ENCODE data around the gene ZNF423. TPM values are rescaled to one million over a fixed set of nuclear protein-coding genes. Genes with fewer than 3 reads are reported as not detected.

Gene ZNF423
- total RNA-seq, 1 donor from 2014 or later: 0.35 TPM

- DNase-seq (ENCODE audit: low read depth): no peak
These were observed 129.8 kb downstream of the ZNF423 start for GRCh38 chr16:49726155-49726554.

GRCh38 chr16:49725651-49726050 is 130.3 kb downstream of the ZNF423 start:
- no peak for DNase-seq (ENCODE audit: low read depth)

- DNase-seq (ENCODE audit: low read depth): no peak
These were observed 131.1 kb downstream of the ZNF423 start for GRCh38 chr16:49724774-49725173.

- DNase-seq (ENCODE audit: low read depth): no peak
These were observed 132.6 kb downstream of the ZNF423 start for GRCh38 chr16:49723310-49723709.

- DNase-seq (ENCODE audit: low read depth): no peak
These were observed 135.7 kb downstream of the ZNF423 start for GRCh38 chr16:49720225-49720624.

- DNase-seq (ENCODE audit: low read depth): no peak
These were observed 138.2 kb downstream of the ZNF423 start for GRCh38 chr16:49717689-49718088.

- no peak for DNase-seq (ENCODE audit: low read depth)
These were observed 139.5 kb downstream of the ZNF423 start for GRCh38 chr16:49716339-49716934.

GRCh38 chr16:49713770-49714169 is 142.1 kb downstream of the ZNF423 start:
- DNase-seq (ENCODE audit: low read depth): no peak

GRCh38 chr16:49712542-49712941 is 143.4 kb downstream of the ZNF423 start:
- DNase-seq (ENCODE audit: low read depth): no peak

GRCh38 chr16:49712106-49712505 is 143.8 kb downstream of the ZNF423 start:
- no peak for DNase-seq (ENCODE audit: low read depth)

GRCh38 chr16:49709057-49709456 is 146.9 kb downstream of the ZNF423 start:
- DNase-seq (ENCODE audit: low read depth): no peak

- no peak for DNase-seq (ENCODE audit: low read depth)
These were observed 147.4 kb downstream of the ZNF423 start for GRCh38 chr16:49708491-49708890.

GRCh38 chr16:49706620-49707355 is 149.1 kb downstream of the ZNF423 start:
- DNase-seq (ENCODE audit: low read depth): no peak

GRCh38 chr16:49704586-49705155 is 151.2 kb downstream of the ZNF423 start:
- no peak for DNase-seq (ENCODE audit: low read depth)

- no peak for DNase-seq (ENCODE audit: low read depth)
These were observed 152.4 kb downstream of the ZNF423 start for GRCh38 chr16:49703483-49703882.

GRCh38 chr16:49701789-49702494 is 154.0 kb downstream of the ZNF423 start:
- DNase-seq (ENCODE audit: low read depth): no peak

GRCh38 chr16:49701065-49701685 is 154.7 kb downstream of the ZNF423 start:
- no peak for DNase-seq (ENCODE audit: low read depth)

GRCh38 chr16:49700251-49701064 is 155.5 kb downstream of the ZNF423 start:
- no peak for DNase-seq (ENCODE audit: low read depth)

- DNase-seq (ENCODE audit: low read depth): no peak
These were observed 156.1 kb downstream of the ZNF423 start for GRCh38 chr16:49699841-49700175.

GRCh38 chr16:49698931-49699840 is 156.7 kb downstream of the ZNF423 start:
- no peak for DNase-seq (ENCODE audit: low read depth)

Measured in renal cortical epithelial cell (primary cell).